Measurements from ENCODE around the gene METTL6. TPM values are rescaled to one million over a fixed set of nuclear protein-coding genes. Genes with fewer than 3 reads are reported as not detected.

METTL6 gene
- total RNA-seq, 1 donor from 2014 or later: 19.7 TPM

DNA sequence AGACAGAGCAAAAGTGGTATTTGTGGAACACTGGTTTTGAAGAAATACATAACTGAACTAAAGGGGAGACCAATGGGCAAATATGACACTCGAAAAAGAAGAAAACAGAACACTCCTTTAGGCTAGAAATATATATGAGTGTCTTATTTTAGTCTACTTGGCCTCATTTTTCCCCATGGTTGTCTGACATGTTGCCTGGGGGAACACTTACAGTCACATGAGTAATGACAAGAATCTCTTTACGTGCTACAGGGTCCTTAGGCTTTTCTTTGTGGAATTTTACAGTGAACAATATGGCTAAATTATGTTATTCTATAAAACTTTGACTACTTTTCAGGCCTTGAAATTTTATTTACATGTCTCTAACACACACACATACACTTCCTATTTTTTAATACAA, 17.6 kb downstream of the METTL6 start:
- TF ChIP-seq, protein P1, sequence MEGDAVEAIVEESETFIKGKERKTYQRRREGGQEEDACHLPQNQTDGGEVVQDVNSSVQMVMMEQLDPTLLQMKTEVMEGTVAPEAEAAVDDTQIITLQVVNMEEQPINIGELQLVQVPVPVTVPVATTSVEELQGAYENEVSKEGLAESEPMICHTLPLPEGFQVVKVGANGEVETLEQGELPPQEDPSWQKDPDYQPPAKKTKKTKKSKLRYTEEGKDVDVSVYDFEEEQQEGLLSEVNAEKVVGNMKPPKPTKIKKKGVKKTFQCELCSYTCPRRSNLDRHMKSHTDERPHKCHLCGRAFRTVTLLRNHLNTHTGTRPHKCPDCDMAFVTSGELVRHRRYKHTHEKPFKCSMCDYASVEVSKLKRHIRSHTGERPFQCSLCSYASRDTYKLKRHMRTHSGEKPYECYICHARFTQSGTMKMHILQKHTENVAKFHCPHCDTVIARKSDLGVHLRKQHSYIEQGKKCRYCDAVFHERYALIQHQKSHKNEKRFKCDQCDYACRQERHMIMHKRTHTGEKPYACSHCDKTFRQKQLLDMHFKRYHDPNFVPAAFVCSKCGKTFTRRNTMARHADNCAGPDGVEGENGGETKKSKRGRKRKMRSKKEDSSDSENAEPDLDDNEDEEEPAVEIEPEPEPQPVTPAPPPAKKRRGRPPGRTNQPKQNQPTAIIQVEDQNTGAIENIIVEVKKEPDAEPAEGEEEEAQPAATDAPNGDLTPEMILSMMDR (IDR thresholded peaks at IDR 0.05): no peak

DNA sequence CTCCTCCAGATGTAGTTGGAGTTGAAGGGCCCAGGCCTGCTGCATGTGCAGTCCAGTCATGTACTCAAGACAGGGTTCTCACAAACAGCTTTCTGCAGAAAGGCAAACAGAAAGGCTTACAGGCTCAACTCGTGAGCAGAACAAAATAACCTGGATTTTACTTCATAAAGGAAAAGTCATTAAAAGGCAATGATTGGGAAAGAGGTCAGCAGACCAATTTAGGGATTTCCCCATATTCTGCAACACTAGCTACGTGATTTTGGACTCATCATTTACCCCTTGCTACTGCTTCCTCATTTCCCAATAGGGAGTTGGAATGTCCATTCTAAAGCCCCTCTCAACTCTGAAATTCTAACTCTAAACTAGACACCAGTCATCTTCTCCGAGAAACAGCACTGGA, 18.1 kb downstream of the METTL6 start:
- no peak for DNase-seq (ENCODE audit: low spot score)
- Mint-ChIP-seq H3K27ac (ENCODE audit: unreplicated experiment) (no peak overlapping the region), H3K27me3 (ENCODE audit: low read depth) (no peaks in the 10 kb centered on the region)

More for the DNA sequence above, 17.6 kb downstream of the METTL6 start:
- Mint-ChIP-seq H3K27me3 (ENCODE audit: low read depth) (no peaks in the 10 kb centered on the region), H3K4me3 (ENCODE audit: unreplicated experiment) (no peak overlapping the region), H3K36me3 (ENCODE audit: low read depth) (peaks cover 23% of the 10 kb centered on the region), H3K4me1 (ENCODE audit: low read depth) (peaks cover 2% of the 10 kb centered on the region), H3K9me3 (ENCODE audit: low read depth) (no peaks in the 10 kb centered on the region), H3K27ac (ENCODE audit: unreplicated experiment) (no peak overlapping the region)
- DNase-seq (ENCODE audit: low spot score): no peak

DNA sequence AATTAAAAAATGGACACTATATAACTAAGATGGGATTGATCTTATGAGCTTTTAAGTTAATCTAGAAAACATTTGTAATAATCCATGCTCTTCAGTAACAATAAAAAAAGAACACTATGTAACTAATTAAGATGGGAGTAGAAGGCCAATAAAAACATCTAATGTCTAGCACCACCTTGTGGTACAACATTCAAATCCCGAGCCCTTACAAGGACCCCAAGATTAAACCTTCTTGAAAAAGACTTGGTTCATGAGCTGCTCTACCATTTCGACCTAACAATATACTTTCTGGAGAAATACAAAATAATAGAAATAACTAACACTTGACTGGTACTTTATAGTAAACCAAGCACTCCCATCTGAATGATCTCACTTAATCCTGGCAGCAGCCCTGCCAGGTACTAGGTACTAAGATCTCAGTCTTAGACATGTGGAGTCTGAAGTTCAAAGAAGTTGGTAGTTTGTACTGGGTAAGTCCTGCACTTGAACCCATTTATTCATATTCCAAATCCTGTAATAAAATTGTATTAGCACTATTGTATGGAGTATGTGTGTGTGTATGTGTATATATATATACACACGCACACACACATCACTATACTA, 21.8 kb downstream of the METTL6 start:
- H3K4me1 Mint-ChIP-seq (ENCODE audit: low read depth): peaks cover 2% of the 10 kb centered on the region
- H3K9me3 Mint-ChIP-seq (ENCODE audit: low read depth): no peaks in the 10 kb centered on the region
- TF ChIP-seq, protein P1 (IDR thresholded peaks at IDR 0.05): peak; percentile 88
- H3K27ac Mint-ChIP-seq (ENCODE audit: unreplicated experiment): no peak overlapping the region
- H3K27me3 Mint-ChIP-seq (ENCODE audit: low read depth): no peaks in the 10 kb centered on the region
- peaks cover 7% of the 10 kb centered on the region for H3K36me3 Mint-ChIP-seq (ENCODE audit: low read depth)
- no peak overlapping the region for H3K4me3 Mint-ChIP-seq (ENCODE audit: unreplicated experiment)
- no peak for DNase-seq (ENCODE audit: low spot score)

More for the DNA sequence above, 18.1 kb downstream of the METTL6 start:
- TF ChIP-seq, protein P1 (IDR thresholded peaks at IDR 0.05): no peak
- Mint-ChIP-seq H3K9me3 (ENCODE audit: low read depth) (no peaks in the 10 kb centered on the region), H3K4me1 (ENCODE audit: low read depth) (peaks cover 2% of the 10 kb centered on the region), H3K4me3 (ENCODE audit: unreplicated experiment) (no peak overlapping the region), H3K36me3 (ENCODE audit: low read depth) (peaks cover 20% of the 10 kb centered on the region)

DNA sequence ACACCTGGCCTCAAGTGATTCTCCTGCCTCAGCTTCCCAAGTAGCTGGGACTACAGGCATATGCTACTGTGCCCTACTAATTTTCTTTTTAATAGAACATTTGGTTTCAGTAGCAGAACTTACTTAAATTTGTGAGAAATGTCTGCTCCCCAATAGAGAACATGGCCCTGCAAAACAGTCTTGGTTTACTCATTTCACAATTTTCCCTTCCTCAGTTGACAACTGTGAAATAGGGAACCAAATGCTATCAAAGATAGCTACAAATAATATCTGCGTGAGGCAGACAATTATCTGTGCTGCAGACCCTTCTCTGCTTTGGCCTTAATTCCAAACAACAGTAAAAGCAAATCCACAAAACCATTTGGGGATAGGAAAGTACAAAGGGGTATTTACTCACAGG, 22.6 kb downstream of the METTL6 start:
- H3K27me3 Mint-ChIP-seq (ENCODE audit: low read depth): no peaks in the 10 kb centered on the region
- no peaks in the 10 kb centered on the region for H3K9me3 Mint-ChIP-seq (ENCODE audit: low read depth)
- no peak overlapping the region for H3K4me3 Mint-ChIP-seq (ENCODE audit: unreplicated experiment)
- no peak for DNase-seq (ENCODE audit: low spot score)
- H3K4me1 Mint-ChIP-seq (ENCODE audit: low read depth): peaks cover 2% of the 10 kb centered on the region
- H3K27ac Mint-ChIP-seq (ENCODE audit: unreplicated experiment): no peak overlapping the region
- H3K36me3 Mint-ChIP-seq (ENCODE audit: low read depth): peaks cover 3% of the 10 kb centered on the region
- TF ChIP-seq, protein P1 (IDR thresholded peaks at IDR 0.05): no peak

DNA sequence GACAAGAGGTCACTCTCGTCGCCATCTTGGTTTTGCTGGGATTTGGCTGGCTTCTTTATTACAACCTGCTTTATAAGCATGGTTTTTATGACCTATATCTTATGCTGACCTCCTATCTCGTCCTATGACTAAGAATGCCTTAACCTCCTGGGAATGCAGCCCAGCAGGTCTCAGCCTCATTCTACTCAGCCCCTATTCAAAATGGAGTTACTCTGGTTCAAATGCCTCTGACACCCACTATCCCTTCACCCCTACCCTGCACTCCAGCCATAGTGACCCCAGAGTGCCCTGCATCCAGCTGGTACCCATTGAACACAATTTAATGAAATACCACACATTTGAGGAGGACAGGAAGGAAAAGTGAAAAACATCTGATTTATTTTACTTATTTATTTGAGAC, 23.4 kb downstream of the METTL6 start:
- H3K4me1 Mint-ChIP-seq (ENCODE audit: low read depth): peaks cover 2% of the 10 kb centered on the region
- H3K9me3 Mint-ChIP-seq (ENCODE audit: low read depth): no peaks in the 10 kb centered on the region
- H3K36me3 Mint-ChIP-seq (ENCODE audit: low read depth): no peaks in the 10 kb centered on the region
- H3K27ac Mint-ChIP-seq (ENCODE audit: unreplicated experiment): no peak overlapping the region
- H3K27me3 Mint-ChIP-seq (ENCODE audit: low read depth): no peaks in the 10 kb centered on the region
- no peak overlapping the region for H3K4me3 Mint-ChIP-seq (ENCODE audit: unreplicated experiment)
- TF ChIP-seq, protein P1 (IDR thresholded peaks at IDR 0.05): no peak
- DNase-seq (ENCODE audit: low spot score): no peak

All from chondrocyte (in vitro differentiated cells).